Adrenal gland (tissue), 5 donors: ENCODE results near the gene PRKCI.
"Not testable (repeated sequence)": the region's sequence is repeated elsewhere in the genome, so short reads cannot be mapped to it uniquely, and the experiment has no call there.

Experiments
- CTCF ChIP-seq, 6 experiments: fragments of 450-650 bp in 4 of 6; fragments of 200-600 bp in 2 of 6; sonication (generic) in 1 of 6; IDR thresholded peaks; 1 replicate in 5 of 6; 2 replicates in 1 of 6; pipeline versions ENCODE4 v1.5.1 to v1.8.0; 2016 to 2021; ENCODE audit warnings: antibody characterized with exemption in 6 of 6, mild to moderate bottlenecking in 2 of 6, moderate library complexity in 1 of 6
- POLR2A ChIP-seq, 2 donors: fragments of 450-650 bp; IDR thresholded peaks; one replicate each; pipeline ENCODE4 v1.6.1; 2017; ENCODE audit warnings: antibody characterized with exemption in 2 of 2, mild to moderate bottlenecking in 2 of 2, moderate library complexity in 1 of 2
- donor health status: DM: no; HTN: no; CAD: no.

- TF ChIP-seq CTCF, POLR2A (IDR thresholded peaks at IDR 0.05): not testable (repeated sequence)
Measured at GRCh38 chr3:170327868-170328548, 105.8 kb downstream of the PRKCI start.
